GM23248 (cell line): ENCODE results near the gene IL17RC. TPM values are rescaled to one million over a fixed set of nuclear protein-coding genes. Genes with fewer than 3 reads are reported as not detected.

Experiments used
- DNase-seq: peaks from one replicate; pipeline ENCODE4 v3.0.0-alpha.2; 2015
- H2AFZ ChIP-seq: fragments of 200-600 bp; sonication (generic); 2 replicates; pipeline ENCODE4 v1.6.1; 2016; ENCODE audit warnings: antibody characterized with exemption
- H3F3A ChIP-seq: fragments of 200-600 bp; sonication (generic); 2 replicates; pipeline ENCODE4 v1.6.1; 2016; ENCODE audit warnings: mild to moderate bottlenecking, antibody characterized with exemption, mixed run types; ENCODE audit not compliant: insufficient read depth
- H3K27ac ChIP-seq: fragments of 200-600 bp; sonication (generic); 2 replicates; pipeline ENCODE4 v1.5.1; 2016; ENCODE audit warnings: mild to moderate bottlenecking
- H3K27me3 ChIP-seq: fragments of 200-600 bp; sonication (generic); replicated peaks from 2 replicates; pipeline ENCODE4 v1.6.1; 2016; ENCODE audit warnings: mild to moderate bottlenecking; ENCODE audit not compliant: insufficient read depth
- H3K36me3 ChIP-seq: fragments of 200-600 bp; sonication (generic); 2 replicates; pipeline ENCODE4 v1.6.1; 2016; ENCODE audit warnings: low read depth, mild to moderate bottlenecking
- H3K4me1 ChIP-seq: fragments of 200-600 bp; sonication (generic); 2 replicates; pipeline ENCODE4 v1.6.1; 2016; ENCODE audit warnings: mild to moderate bottlenecking; ENCODE audit not compliant: insufficient read depth
- H3K4me2 ChIP-seq: fragments of 200-600 bp; sonication (generic); one replicate; pipeline ENCODE4 v1.6.1; 2016; ENCODE audit warnings: mild to moderate bottlenecking; ENCODE audit not compliant: unreplicated experiment
- H3K4me3 ChIP-seq: fragments of 200-600 bp; sonication (generic); 2 replicates; pipeline ENCODE4 v1.5.1; 2016; ENCODE audit warnings: mild to moderate bottlenecking
- H3K79me2 ChIP-seq: fragments of 200-600 bp; sonication (generic); 2 replicates; pipeline ENCODE4 v1.6.1; 2016; ENCODE audit warnings: mild to moderate bottlenecking; ENCODE audit not compliant: insufficient read depth
- H3K9ac ChIP-seq: fragments of 200-600 bp; sonication (generic); 2 replicates; pipeline ENCODE4 v1.6.1; 2016; ENCODE audit warnings: mild to moderate bottlenecking
- H3K9me2 ChIP-seq: fragments of 200-600 bp; sonication (generic); 2 replicates; pipeline ENCODE4 v1.6.1; 2016; ENCODE audit warnings: mixed run types, mild to moderate bottlenecking, moderate library complexity; ENCODE audit not compliant: insufficient read depth
- H3K9me3 ChIP-seq: fragments of 200-600 bp; sonication (generic); one replicate; pipeline ENCODE4 v1.6.1; 2017; ENCODE audit warnings: low read depth
- H4K20me1 ChIP-seq: fragments of 200-600 bp; sonication (generic); 2 replicates; pipeline ENCODE4 v1.6.0; 2016; ENCODE audit not compliant: insufficient read depth
- EZH2 ChIP-seq: fragments of 200-600 bp; sonication (generic); IDR thresholded peaks from 2 replicates; pipeline ENCODE4 v1.6.1; 2018; ENCODE audit warnings: antibody characterized with exemption, mild to moderate bottlenecking; ENCODE audit not compliant: insufficient read depth, poor library complexity, severe bottlenecking
- EZH2phosphoT487 ChIP-seq: fragments of 200-600 bp; sonication (generic); IDR thresholded peaks from 2 replicates; pipeline ENCODE4 v1.6.1; 2018; ENCODE audit warnings: antibody characterized with exemption, moderate library complexity, mild to moderate bottlenecking, low read depth; ENCODE audit not compliant: insufficient read depth
- WGBS, 2 experiments: methylation state at CpG; one replicate each; pipeline ENCODE4 v1.1.6; 2015 to 2017; ENCODE audit warnings: low lambda C conversion rate in 2 of 2, low coverage in 1 of 2; ENCODE audit errors: missing lambda C conversion rate in 2 of 2; 5-methylcytosine and 5-hydroxymethylcytosine counted together
- in situ Hi-C: fragments of 300-500 bp; cut with MboI; formaldehyde crosslinking; loops from 2 replicates; pipeline ENCODE4 v1.15.0; 2020
- polyA plus RNA-seq: library from polyadenylated mRNA; unstranded; fragments of >200 nt; fragmentation: Nextera tagmentation; extraction: Ambion mirVana; gene quantifications from 2 replicates; pipeline ENCODE4 v1.2.1, GENCODE V29; 2016
- total RNA-seq: library from RNA; depleted of rRNA; stranded (reverse); fragments of >200 nt; shearing (Covaris generic); gene quantifications from 2 replicates; pipeline ENCODE4 v1.2.3, GENCODE V29; 2014

IL17RC gene
- total and polyA plus RNA-seq, 2 experiments from 2014 or later, result 20.5 to 41.8 TPM

DNA sequence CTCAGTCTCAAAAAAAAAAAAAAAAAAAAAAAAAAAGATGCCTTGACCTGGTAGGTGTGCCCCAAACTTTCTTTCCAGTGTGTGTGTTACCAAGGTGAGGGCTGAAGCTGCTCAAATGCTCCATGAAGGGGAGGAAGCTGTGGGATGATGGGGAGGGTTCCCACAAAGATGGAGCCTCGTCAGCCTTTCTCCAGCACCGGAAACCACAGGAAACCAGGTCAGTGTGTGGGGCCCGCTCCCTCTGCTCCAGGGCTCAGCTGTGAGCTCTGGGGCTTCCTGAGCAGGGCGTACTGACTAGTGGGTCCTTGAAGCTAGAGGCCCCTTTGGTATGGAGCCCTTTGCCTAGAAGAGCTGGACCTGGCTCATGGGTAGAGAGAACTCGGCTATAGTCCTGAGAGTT is 14.9 kb upstream of the IL17RC start:
- no peaks in the 10 kb centered on the region for H3K27me3 ChIP-seq
- in situ Hi-C loops, result no loop called here
- no peaks in the 10 kb centered on the region for H3F3A ChIP-seq
- no peaks in the 10 kb centered on the region for H4K20me1 ChIP-seq
- H3K9ac ChIP-seq, result no peak overlapping the region
- peaks cover 12% of the 10 kb centered on the region for H3K4me1 ChIP-seq
- H3K79me2 ChIP-seq, result no peaks in the 10 kb centered on the region
- H3K36me3 ChIP-seq, result no peaks in the 10 kb centered on the region
- no peak overlapping the region for H3K4me2 ChIP-seq
- DNase-seq, result no peak
- H3K9me2 ChIP-seq, result no peaks in the 10 kb centered on the region
- H2AFZ ChIP-seq, result peak overlapping the region; percentile 84; the same call in 1 of the 2 replicates
- WGBS, 2 experiments, result 93% methylated on average over 5 of the region's 5 CpGs
- no peak for TF ChIP-seq EZH2phosphoT487
- no peak for TF ChIP-seq EZH2
- H3K4me3 ChIP-seq, result no peak overlapping the region
- no peaks in the 10 kb centered on the region for H3K9me3 ChIP-seq
- no peak overlapping the region for H3K27ac ChIP-seq

DNA sequence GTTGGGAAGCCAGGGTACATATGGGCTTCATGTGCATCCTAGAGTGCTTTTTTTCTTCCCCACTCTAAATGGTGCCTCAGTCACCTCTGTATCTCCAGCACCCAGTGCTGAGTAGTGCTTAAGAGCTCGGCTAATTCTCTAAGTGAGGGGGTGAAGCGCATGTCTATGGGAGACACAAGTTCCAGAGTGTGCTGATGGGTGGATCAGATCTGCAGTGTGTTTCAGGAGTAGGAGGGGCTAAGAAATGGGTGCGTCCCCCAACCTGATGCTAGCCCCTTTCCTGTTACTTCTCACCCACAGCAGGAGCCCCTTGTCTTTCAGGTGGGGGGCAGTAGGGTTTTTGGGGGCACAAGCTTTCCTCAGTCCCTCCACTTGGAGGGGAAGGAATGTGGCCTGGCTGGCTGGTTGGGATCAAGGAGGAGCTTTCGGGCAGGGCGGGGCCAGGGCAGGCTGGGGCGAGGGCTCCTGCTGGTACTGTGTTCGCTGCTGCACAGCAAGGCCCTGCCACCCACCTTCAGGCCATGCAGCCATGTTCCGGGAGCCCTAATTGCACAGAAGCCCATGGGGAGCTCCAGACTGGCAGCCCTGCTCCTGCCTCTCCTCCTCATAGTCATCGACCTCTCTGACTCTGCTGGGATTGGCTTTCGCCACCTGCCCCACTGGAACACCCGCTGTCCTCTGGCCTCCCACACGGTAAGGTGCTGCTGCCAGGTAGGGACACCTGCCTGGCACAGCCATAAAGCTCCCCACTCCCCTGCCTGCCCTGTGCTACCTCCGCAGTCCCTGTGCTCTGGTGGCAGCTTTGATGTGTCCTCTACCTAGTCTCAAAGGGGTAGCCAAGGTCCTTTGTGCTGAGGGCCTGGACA is 14.3 kb upstream of the IL17RC start, which contains the start of gene IL17RE:
IL17RE (plus strand) TSS at position 477 of the 866 bp plus-strand sequence; CDS start at position 562, 85 bp downstream.
- DNase-seq, result no peak
- H3K4me3 ChIP-seq, result peak within 1 kb of the TSS; percentile 24; the same call in 1 of the 2 replicates
- H3K9me3 ChIP-seq, result no peaks in the 10 kb centered on the region
- H3K9ac ChIP-seq, result peak within 1 kb of the TSS; percentile 42; the same call in 1 of the 2 replicates
- H4K20me1 ChIP-seq, result no peaks in the 10 kb centered on the region
- H3F3A ChIP-seq, result no peaks in the 10 kb centered on the region
- no peak for TF ChIP-seq EZH2
- TF ChIP-seq EZH2phosphoT487, result no peak
- H3K4me2 ChIP-seq, result peak within 1 kb of the TSS; percentile 62
- no peaks in the 10 kb centered on the region for H3K79me2 ChIP-seq
- peaks cover 12% of the 10 kb centered on the region for H3K4me1 ChIP-seq
- WGBS, 2 experiments, result 48 to 56% methylated on average over 12 to 13 of the region's 13 CpGs
- in situ Hi-C loops, result no loop called here
- H2AFZ ChIP-seq, result peak within 1 kb of the TSS; percentile 84
- no peaks in the 10 kb centered on the region for H3K27me3 ChIP-seq
- no peaks in the 10 kb centered on the region for H3K9me2 ChIP-seq
- H3K27ac ChIP-seq, result peak within 1 kb of the TSS; percentile 50
- H3K36me3 ChIP-seq, result no peaks in the 10 kb centered on the region

DNA sequence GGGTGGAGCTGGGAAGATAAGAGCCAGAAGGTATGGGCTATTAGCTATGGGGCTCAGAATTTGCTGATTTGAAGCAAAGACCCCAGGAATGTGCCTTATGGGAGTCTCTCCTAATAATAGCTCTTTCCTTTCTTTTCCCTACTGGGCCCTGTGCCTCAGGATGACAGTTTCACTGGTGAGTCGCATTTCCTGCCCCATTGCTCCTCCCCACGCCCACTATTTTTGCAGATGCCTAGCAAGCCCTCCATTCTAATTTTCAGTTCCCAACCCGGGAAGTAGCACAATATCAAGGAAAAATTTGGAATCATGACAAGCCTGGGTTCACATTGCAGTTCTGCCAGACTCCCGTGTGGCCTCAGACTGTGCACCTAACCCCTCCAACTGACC is 13.7 kb upstream of the IL17RC start:
- 9 to 16% methylated on average over 4 of the region's 4 CpGs for WGBS, 2 experiments
- Histone ChIP-seq H3K36me3 (no peaks in the 10 kb centered on the region), H4K20me1 (no peaks in the 10 kb centered on the region), H3K79me2 (no peaks in the 10 kb centered on the region), H3K9ac (peak overlapping the region; percentile 42; the same call in 1 of the 2 replicates), H2AFZ (peak overlapping the region; percentile 84), H3K9me3 (no peaks in the 10 kb centered on the region), H3K4me3 (peak overlapping the region; percentile 24; the same call in 1 of the 2 replicates), H3K4me1 (peaks cover 12% of the 10 kb centered on the region), H3K27ac (peak overlapping the region; percentile 50), H3K9me2 (no peaks in the 10 kb centered on the region), H3K4me2 (peak overlapping the region; percentile 62), H3F3A (no peaks in the 10 kb centered on the region), H3K27me3 (no peaks in the 10 kb centered on the region)
- TF ChIP-seq EZH2, result no peak
- no peak for TF ChIP-seq EZH2phosphoT487
- peak; percentile 85 for DNase-seq
- in situ Hi-C loops, result no loop called here

DNA sequence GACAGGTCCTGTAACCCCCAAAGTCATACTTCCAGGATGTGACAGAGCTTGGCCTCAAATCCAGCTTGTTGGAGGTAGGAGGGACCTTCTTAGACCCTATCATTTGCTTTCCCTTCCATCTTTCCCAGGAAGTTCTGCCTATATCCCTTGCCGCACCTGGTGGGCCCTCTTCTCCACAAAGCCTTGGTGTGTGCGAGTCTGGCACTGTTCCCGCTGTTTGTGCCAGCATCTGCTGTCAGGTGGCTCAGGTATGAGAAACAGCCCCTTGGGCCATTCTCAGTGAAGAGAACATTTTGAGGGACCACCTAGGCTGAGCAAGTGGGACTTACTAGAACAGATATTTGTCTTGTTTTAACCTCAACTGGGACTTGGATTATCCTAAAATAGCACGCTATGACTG is 13.0 kb upstream of the IL17RC start:
- H4K20me1 ChIP-seq, result no peaks in the 10 kb centered on the region
- H2AFZ ChIP-seq, result peak overlapping the region; percentile 84
- H3K9me2 ChIP-seq, result no peaks in the 10 kb centered on the region
- no peaks in the 10 kb centered on the region for H3F3A ChIP-seq
- no peak overlapping the region; the same call in 1 of the 2 replicates for H3K9ac ChIP-seq
- no peak overlapping the region for H3K4me3 ChIP-seq
- 97% methylated on average over 4 of the region's 4 CpGs for WGBS, 2 experiments
- TF ChIP-seq EZH2phosphoT487, result no peak
- TF ChIP-seq EZH2, result no peak
- no peaks in the 10 kb centered on the region for H3K27me3 ChIP-seq
- no peaks in the 10 kb centered on the region for H3K9me3 ChIP-seq
- DNase-seq, result no peak
- no peaks in the 10 kb centered on the region for H3K79me2 ChIP-seq
- in situ Hi-C loops, result no loop called here
- H3K4me1 ChIP-seq, result peaks cover 12% of the 10 kb centered on the region
- H3K36me3 ChIP-seq, result no peaks in the 10 kb centered on the region
- peak overlapping the region; percentile 50; the same call in 1 of the 2 replicates for H3K27ac ChIP-seq
- peak overlapping the region; percentile 62 for H3K4me2 ChIP-seq
